Kidney epithelial cell (primary cell): ENCODE results near the gene KRT80. TPM values are rescaled to one million over a fixed set of nuclear protein-coding genes. Genes with fewer than 3 reads are reported as not detected.

ENCODE experiments used
- DNase-seq: peaks from one replicate; pipeline ENCODE4 v3.0.0-alpha.2; 2010; ENCODE audit warnings: low read depth
- H3K27me3 ChIP-seq: 2 replicates; pipeline ENCODE4 v1.6.0; 2011; ENCODE audit warnings: low read length; ENCODE audit not compliant: control insufficient read depth, insufficient read depth
- H3K36me3 ChIP-seq: 2 replicates; pipeline ENCODE4 v1.5.1; 2011; ENCODE audit warnings: low read length; ENCODE audit not compliant: control insufficient read depth, insufficient read depth
- H3K4me3 ChIP-seq: 2 replicates; pipeline ENCODE4 v1.5.1; 2011; ENCODE audit warnings: low read depth, mild to moderate bottlenecking, control low read depth, low read length
- total RNA-seq: library from RNA; depleted of rRNA; stranded (reverse); fragments of >200 nt; gene quantifications from 2 replicates; pipeline ENCODE4 v1.2.3, GENCODE V29; 2015
- TF ChIP-seq, protein P1 (sequence below): IDR thresholded peaks from 2 replicates; pipeline ENCODE4 v1.5.1; 2011; ENCODE audit warnings: mild to moderate bottlenecking, moderate library complexity, low read length, control low read depth, inconsistent platforms; ENCODE audit not compliant: insufficient read depth, poor library complexity, severe bottlenecking

KRT80 gene
- total RNA-seq, 1 donor from 2014 or later: 19.4 TPM

GRCh38 chr12:52190860-52191729 lies 719 bp downstream of the KRT80 start:
- no peaks in the 10 kb centered on the region for H3K36me3 ChIP-seq
- TF ChIP-seq, protein P1, sequence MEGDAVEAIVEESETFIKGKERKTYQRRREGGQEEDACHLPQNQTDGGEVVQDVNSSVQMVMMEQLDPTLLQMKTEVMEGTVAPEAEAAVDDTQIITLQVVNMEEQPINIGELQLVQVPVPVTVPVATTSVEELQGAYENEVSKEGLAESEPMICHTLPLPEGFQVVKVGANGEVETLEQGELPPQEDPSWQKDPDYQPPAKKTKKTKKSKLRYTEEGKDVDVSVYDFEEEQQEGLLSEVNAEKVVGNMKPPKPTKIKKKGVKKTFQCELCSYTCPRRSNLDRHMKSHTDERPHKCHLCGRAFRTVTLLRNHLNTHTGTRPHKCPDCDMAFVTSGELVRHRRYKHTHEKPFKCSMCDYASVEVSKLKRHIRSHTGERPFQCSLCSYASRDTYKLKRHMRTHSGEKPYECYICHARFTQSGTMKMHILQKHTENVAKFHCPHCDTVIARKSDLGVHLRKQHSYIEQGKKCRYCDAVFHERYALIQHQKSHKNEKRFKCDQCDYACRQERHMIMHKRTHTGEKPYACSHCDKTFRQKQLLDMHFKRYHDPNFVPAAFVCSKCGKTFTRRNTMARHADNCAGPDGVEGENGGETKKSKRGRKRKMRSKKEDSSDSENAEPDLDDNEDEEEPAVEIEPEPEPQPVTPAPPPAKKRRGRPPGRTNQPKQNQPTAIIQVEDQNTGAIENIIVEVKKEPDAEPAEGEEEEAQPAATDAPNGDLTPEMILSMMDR: no peak
- peak overlapping the region; percentile 0 for H3K4me3 ChIP-seq
- no peaks in the 10 kb centered on the region for H3K27me3 ChIP-seq
- DNase-seq: no peak

DNA sequence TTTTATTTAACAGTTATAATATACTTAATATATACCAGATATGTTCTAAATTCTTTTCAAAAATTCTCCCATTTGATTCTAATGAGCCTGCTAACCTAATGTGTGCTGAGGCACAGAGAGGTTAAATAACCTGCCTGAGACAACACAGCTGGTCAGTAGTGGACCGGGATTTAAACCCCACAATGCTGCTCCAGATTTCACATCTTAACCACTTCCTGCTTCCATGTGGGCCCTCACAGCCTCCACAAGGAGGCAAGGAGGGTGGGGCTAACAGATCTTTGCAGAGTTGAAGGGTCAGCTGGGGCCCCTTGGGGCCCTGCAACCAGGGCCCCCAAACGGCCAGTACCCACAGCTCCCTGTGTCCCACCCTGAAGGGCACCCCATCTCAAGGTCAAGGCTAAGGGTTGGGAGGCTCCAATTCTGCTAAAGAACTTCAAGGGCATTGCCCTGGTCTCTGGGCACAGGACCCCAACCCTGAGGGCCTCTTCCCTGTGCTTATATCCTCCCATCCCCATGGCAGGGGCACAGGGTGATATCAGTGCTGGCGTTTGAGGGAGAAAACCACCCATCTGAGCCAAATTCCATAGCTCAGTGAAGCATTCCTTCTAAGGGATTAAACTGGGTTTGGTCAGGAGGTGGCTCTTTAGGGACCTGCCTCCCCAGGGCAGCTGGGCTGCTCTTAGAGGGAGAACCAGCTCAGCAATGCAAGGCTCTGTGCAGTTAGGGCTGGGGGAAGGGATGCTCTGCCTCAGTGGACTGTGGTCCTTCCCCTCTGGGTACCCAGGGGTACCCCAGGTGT lies 2.2 kb downstream of the KRT80 start:
- Histone ChIP-seq H3K4me3 (no peak overlapping the region), H3K36me3 (no peaks in the 10 kb centered on the region), H3K27me3 (no peaks in the 10 kb centered on the region)
- TF ChIP-seq, protein P1: no peak
- DNase-seq: no peak

DNA sequence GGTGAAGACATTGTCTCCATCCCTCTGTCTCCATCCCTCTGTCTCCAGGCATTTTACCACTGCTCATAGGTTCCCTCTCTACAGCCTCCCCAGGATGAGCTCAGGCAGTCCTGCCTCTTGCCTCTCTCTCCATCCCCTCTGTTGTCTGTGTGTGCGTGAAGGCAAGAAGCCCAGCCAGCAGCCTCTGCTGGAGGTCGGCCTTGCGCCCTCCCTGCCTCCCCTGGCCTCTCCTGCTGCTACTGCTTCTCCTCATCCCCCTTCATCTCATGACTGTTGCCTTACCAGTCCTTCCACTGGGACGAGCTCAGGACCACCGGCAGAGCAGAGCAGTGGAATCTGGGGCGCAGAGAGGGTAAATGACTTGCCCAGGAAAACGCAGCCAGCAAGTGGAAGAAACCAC lies 3.2 kb downstream of the KRT80 start:
- H3K4me3 ChIP-seq: no peak overlapping the region
- H3K27me3 ChIP-seq: no peaks in the 10 kb centered on the region
- TF ChIP-seq, protein P1: no peak
- H3K36me3 ChIP-seq: no peaks in the 10 kb centered on the region
- DNase-seq: no peak

DNA sequence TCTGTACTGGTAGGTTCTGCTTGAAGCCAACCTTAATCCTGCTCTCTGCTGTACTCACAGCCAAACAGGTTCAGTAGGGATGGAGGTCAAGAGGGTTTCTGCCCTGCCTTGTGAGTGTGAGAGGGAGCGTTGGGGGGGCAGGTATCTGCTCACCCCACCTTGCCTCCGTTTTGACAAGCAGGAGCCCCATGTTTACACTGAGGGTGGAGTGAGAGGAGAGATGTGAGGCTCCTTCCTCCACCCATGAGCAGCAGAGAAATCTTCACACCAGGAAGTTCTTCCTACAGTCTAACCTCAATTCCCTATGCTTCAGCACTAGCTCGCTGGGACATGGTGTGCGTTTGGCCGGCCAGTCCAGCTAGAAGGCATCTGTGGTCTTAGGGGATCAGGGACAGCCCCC lies 4.2 kb downstream of the KRT80 start:
- no peak for DNase-seq
- H3K27me3 ChIP-seq: no peaks in the 10 kb centered on the region
- TF ChIP-seq, protein P1: no peak
- no peak overlapping the region for H3K4me3 ChIP-seq
- no peaks in the 10 kb centered on the region for H3K36me3 ChIP-seq

GRCh38 chr12:52187206-52187605 lies 4.6 kb downstream of the KRT80 start:
- TF ChIP-seq, protein P1: no peak
- Histone ChIP-seq H3K36me3 (no peaks in the 10 kb centered on the region), H3K27me3 (no peaks in the 10 kb centered on the region), H3K4me3 (no peak overlapping the region)
- DNase-seq: no peak
